DOHH2 (cell line): ENCODE results near the gene MGAT3.

Experiments used
- H3F3A ChIP-seq: fragments of 200-600 bp; sonication (generic), shearing (Covaris generic); 2 replicates; pipeline ENCODE4 v1.6.0; 2016; ENCODE audit warnings: antibody characterized with exemption, mild to moderate bottlenecking; ENCODE audit not compliant: control insufficient read depth, insufficient read depth
- H3K27ac ChIP-seq: fragments of 200-600 bp; sonication (generic); 2 replicates; pipeline ENCODE4 v1.5.1; 2014; ENCODE audit warnings: low read depth, mild to moderate bottlenecking, low read length, moderate library complexity
- H3K27me3 ChIP-seq: fragments of 200-600 bp; sonication (generic); 2 replicates; pipeline ENCODE4 v1.6.1; 2014; ENCODE audit warnings: mild to moderate bottlenecking, low read length, mixed read lengths; ENCODE audit not compliant: control insufficient read depth
- H3K36me3 ChIP-seq: fragments of 200-600 bp; sonication (generic); 2 replicates; pipeline ENCODE4 v1.6.1; 2014; ENCODE audit warnings: mild to moderate bottlenecking, low read length, moderate library complexity, mixed read lengths; ENCODE audit not compliant: control insufficient read depth
- H3K4me1 ChIP-seq: fragments of 200-600 bp; sonication (generic); 2 replicates; pipeline ENCODE4 v1.6.1; 2014; ENCODE audit warnings: mild to moderate bottlenecking, low read length, mixed read lengths; ENCODE audit not compliant: control insufficient read depth
- H3K4me2 ChIP-seq: fragments of 200-600 bp; sonication (generic); 2 replicates; pipeline ENCODE4 v1.6.0; 2014; ENCODE audit warnings: mild to moderate bottlenecking, low read length, moderate library complexity
- H3K4me3 ChIP-seq: fragments of 200-600 bp; sonication (generic); 2 replicates; pipeline ENCODE4 v1.5.1; 2014; ENCODE audit warnings: mild to moderate bottlenecking, low read length, mixed read lengths
- H3K79me2 ChIP-seq: fragments of 200-600 bp; sonication (generic); 2 replicates; pipeline ENCODE4 v1.6.1; 2014; ENCODE audit warnings: mild to moderate bottlenecking, low read length, mixed read lengths; ENCODE audit not compliant: control insufficient read depth
- H3K9me2 ChIP-seq: fragments of 200-600 bp; sonication (generic); replicated peaks from 2 replicates; pipeline ENCODE4 v1.6.1; 2014; ENCODE audit warnings: mild to moderate bottlenecking, low read length, mixed read lengths; ENCODE audit not compliant: control insufficient read depth
- H3K9me3 ChIP-seq: fragments of 200-600 bp; sonication (generic); 2 replicates; pipeline ENCODE4 v1.6.1; 2014; ENCODE audit warnings: antibody characterized with exemption, low read length, mixed read lengths; ENCODE audit not compliant: control insufficient read depth, insufficient read depth
- H4K20me1 ChIP-seq: fragments of 200-600 bp; sonication (generic); 2 replicates; pipeline ENCODE4 v1.6.0; 2014; ENCODE audit warnings: low read depth, mild to moderate bottlenecking, antibody characterized with exemption, low read length, moderate library complexity; ENCODE audit not compliant: control insufficient read depth, insufficient read depth
- EZH2phosphoT487 ChIP-seq: fragments of 200-600 bp; sonication (generic); IDR thresholded peaks from 2 replicates; pipeline ENCODE4 v1.6.1; 2017; ENCODE audit warnings: borderline replicate concordance, mild to moderate bottlenecking, antibody characterized with exemption, low read length, moderate library complexity, mixed read lengths
- TF ChIP-seq, protein P1 (sequence below): fragments of 200-600 bp; sonication (generic); IDR thresholded peaks from one replicate; pipeline ENCODE4 v1.5.1; 2014; ENCODE audit warnings: antibody characterized with exemption, mild to moderate bottlenecking, low read depth, low read length; ENCODE audit not compliant: poor library complexity, severe bottlenecking

Gene MGAT3

DNA sequence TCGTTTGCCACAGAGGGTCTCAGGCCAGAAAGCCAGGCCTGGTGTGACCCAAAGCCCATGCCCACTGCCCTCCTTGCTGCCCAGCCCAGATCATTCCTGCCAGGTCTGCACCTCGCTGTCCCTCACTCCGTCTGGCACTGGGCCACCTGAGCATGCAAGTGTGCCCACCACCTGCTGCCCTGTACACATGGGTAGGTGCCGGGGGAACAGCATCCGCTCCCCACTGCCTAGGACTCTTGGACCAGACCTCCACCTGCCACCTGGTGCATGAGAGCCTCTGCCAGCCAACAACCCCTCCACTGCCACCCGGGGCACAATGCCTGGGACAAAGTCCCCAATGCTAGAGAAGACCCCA lies 12.5 kb downstream of the MGAT3 start:
- TF ChIP-seq, protein P1, sequence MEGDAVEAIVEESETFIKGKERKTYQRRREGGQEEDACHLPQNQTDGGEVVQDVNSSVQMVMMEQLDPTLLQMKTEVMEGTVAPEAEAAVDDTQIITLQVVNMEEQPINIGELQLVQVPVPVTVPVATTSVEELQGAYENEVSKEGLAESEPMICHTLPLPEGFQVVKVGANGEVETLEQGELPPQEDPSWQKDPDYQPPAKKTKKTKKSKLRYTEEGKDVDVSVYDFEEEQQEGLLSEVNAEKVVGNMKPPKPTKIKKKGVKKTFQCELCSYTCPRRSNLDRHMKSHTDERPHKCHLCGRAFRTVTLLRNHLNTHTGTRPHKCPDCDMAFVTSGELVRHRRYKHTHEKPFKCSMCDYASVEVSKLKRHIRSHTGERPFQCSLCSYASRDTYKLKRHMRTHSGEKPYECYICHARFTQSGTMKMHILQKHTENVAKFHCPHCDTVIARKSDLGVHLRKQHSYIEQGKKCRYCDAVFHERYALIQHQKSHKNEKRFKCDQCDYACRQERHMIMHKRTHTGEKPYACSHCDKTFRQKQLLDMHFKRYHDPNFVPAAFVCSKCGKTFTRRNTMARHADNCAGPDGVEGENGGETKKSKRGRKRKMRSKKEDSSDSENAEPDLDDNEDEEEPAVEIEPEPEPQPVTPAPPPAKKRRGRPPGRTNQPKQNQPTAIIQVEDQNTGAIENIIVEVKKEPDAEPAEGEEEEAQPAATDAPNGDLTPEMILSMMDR, result no peak
- Histone ChIP-seq H3K27me3 (no peaks in the 10 kb centered on the region), H3F3A (peaks cover 24% of the 10 kb centered on the region), H3K4me1 (peaks cover 98% of the 10 kb centered on the region), H4K20me1 (no peaks in the 10 kb centered on the region), H3K4me3 (peak overlapping the region; percentile 64), H3K9me3 (no peaks in the 10 kb centered on the region), H3K9me2 (no peaks in the 10 kb centered on the region), H3K4me2 (peak overlapping the region; percentile 82), H3K27ac (peak overlapping the region; percentile 97), H3K36me3 (peaks cover 23% of the 10 kb centered on the region), H3K79me2 (peaks cover 81% of the 10 kb centered on the region)

DNA sequence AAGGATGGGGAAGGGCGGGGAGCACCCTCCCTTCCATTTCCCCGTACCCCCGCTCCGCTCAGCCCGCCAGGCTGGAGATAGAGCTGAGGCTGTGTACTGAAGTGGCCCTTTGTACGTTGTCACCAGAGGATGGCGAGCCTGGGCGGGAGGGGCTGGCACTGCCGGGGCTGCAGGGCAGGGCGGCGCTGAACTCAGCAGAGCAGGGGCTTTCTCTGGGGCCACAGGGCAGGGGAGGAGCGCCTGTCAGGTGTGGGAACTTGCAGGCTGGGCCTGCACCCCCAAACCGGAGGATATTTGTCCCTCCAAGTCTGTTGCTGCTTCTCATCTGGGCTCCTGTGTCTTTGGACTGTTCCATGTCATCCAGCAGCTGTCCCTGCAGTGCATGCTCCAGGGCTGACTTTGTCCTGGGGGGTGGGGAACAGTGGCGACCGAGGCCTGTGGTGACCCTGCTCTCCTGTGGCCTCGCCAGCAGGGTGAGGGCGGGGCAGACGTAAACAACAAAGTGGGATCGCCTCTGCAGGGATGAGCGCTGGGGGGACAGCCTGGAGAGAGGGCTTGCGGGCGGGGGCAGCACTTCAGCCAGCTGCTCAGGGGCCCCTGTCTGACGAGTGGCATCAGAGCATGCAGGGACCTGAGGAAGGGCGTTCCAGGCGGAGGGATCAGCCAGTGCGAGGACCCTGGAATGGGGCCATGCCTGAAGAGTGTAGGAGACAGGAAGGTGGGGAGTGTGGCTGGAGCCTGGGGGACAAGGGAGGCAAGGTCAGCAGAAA lies 13.1 kb downstream of the MGAT3 start:
- H3K4me2 ChIP-seq, result peak overlapping the region; percentile 82
- peak overlapping the region; percentile 64 for H3K4me3 ChIP-seq
- peaks cover 23% of the 10 kb centered on the region for H3F3A ChIP-seq
- peak overlapping the region; percentile 97 for H3K27ac ChIP-seq
- no peaks in the 10 kb centered on the region for H3K9me3 ChIP-seq
- H3K36me3 ChIP-seq, result peaks cover 24% of the 10 kb centered on the region
- TF ChIP-seq, protein P1, result no peak
- no peak for TF ChIP-seq EZH2phosphoT487
- H4K20me1 ChIP-seq, result no peaks in the 10 kb centered on the region
- H3K9me2 ChIP-seq, result no peaks in the 10 kb centered on the region
- H3K4me1 ChIP-seq, result peaks cover 97% of the 10 kb centered on the region
- H3K79me2 ChIP-seq, result peaks cover 86% of the 10 kb centered on the region
- no peaks in the 10 kb centered on the region for H3K27me3 ChIP-seq

DNA sequence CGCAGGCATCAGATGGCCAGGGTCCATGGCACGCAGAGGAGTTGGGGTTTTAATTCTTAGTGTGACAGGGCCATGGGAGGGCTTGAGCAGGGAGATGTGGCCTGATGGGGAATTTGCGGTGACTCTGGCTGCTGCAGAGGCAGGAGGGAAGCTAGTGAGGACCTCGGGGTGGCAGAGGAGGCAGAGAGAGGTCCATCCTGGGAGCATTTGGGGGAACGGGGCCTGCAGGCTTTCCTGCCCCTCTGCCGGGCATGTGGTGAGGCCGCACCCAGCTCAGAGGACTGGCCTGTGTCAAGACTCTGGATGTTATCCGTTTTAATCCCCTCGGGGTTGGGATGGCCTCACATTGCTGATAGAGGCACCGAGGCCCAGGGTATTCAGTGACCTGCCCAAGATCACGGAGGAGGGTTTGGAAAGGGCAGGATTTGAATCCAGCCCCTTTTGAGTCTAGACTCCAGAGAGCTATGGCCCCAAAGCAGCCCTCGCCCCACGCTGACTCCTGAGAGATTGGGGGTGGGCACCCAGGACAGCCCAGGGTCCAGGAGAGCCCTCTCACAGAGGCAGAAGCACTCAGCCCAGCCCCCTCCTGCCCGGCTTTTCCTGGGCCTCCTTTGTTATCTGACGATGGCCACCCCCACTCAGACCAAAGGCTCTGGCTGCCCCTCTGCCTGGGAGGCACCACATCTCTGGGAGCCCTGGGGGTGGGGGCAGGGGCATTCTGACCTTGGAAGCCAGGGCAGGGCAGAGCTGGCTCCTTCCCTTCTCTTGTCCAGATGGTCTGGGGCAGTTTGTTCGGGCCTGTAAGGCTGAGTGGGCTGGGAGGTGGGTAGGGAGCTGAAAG lies 13.9 kb downstream of the MGAT3 start:
- H3K9me2 ChIP-seq, result no peaks in the 10 kb centered on the region
- H3K9me3 ChIP-seq, result no peaks in the 10 kb centered on the region
- peak overlapping the region; percentile 64 for H3K4me3 ChIP-seq
- H3K4me1 ChIP-seq, result peaks cover 90% of the 10 kb centered on the region
- H3F3A ChIP-seq, result peaks cover 19% of the 10 kb centered on the region
- H3K27me3 ChIP-seq, result no peaks in the 10 kb centered on the region
- H3K27ac ChIP-seq, result peak overlapping the region; percentile 97
- peaks cover 3% of the 10 kb centered on the region; the same call in 1 of the 2 replicates for H4K20me1 ChIP-seq
- H3K36me3 ChIP-seq, result peaks cover 24% of the 10 kb centered on the region
- H3K4me2 ChIP-seq, result peak overlapping the region; percentile 82
- TF ChIP-seq EZH2phosphoT487, result no peak
- TF ChIP-seq, protein P1, result no peak
- peaks cover 94% of the 10 kb centered on the region for H3K79me2 ChIP-seq
